NCI-H226 (cell line): ENCODE data around the gene SPTBN4.
"Not testable (repeated sequence)": the region's sequence is repeated elsewhere in the genome, so short reads cannot be mapped to it uniquely, and the experiment has no call there.

Experiments
- DNase-seq: peaks from one replicate; pipeline ENCODE4 v3.0.0-alpha.2; 2015

The SPTBN4 gene

GRCh38 chr19:40466985-40467734, at the start of gene SPTBN4:
SPTBN4 (plus strand) TSS chr19:40467001; CDS start chr19:40472622, 5,621 bp downstream.
- no peak for DNase-seq

GRCh38 chr19:40417643-40417981, 49.2 kb upstream of the SPTBN4 start:
- no peak for DNase-seq

GRCh38 chr19:40418040-40418439, 48.8 kb upstream of the SPTBN4 start:
- DNase-seq: no peak

- DNase-seq: no peak
Measured at GRCh38 chr19:40419066-40419612, 47.7 kb upstream of the SPTBN4 start.

- DNase-seq: no peak
Measured at GRCh38 chr19:40419780-40420179, 47.0 kb upstream of the SPTBN4 start.

- DNase-seq: no peak
Measured at GRCh38 chr19:40420451-40420765, 46.4 kb upstream of the SPTBN4 start.

- DNase-seq: peak; percentile 91
Measured at GRCh38 chr19:40420766-40421765, 45.7 kb upstream of the SPTBN4 start.

GRCh38 chr19:40421993-40422747, 44.6 kb upstream of the SPTBN4 start:
- DNase-seq: no peak

GRCh38 chr19:40422748-40423566, 43.8 kb upstream of the SPTBN4 start:
- no peak for DNase-seq

GRCh38 chr19:40423938-40424337, 42.9 kb upstream of the SPTBN4 start:
- no peak for DNase-seq

- DNase-seq: no peak
Measured at GRCh38 chr19:40424637-40425449, 42.0 kb upstream of the SPTBN4 start.

- peak; percentile 99 for DNase-seq
Measured at GRCh38 chr19:40425450-40426287, 41.1 kb upstream of the SPTBN4 start, which contains the start of gene SERTAD1. SERTAD1 (minus strand) TSS chr19:40425992; CDS start chr19:40423546, 2,446 bp downstream.

- DNase-seq: not testable (repeated sequence)
Measured at GRCh38 chr19:40428197-40428596, 38.6 kb upstream of the SPTBN4 start.

GRCh38 chr19:40430242-40430641, 36.6 kb upstream of the SPTBN4 start:
- DNase-seq: not testable (repeated sequence)

- DNase-seq: no peak
Measured at GRCh38 chr19:40431698-40432097, 35.1 kb upstream of the SPTBN4 start.

- DNase-seq: not testable (repeated sequence)
Measured at GRCh38 chr19:40432760-40433159, 34.0 kb upstream of the SPTBN4 start.

- peak; percentile 89 for DNase-seq
Measured at GRCh38 chr19:40433391-40434216, 33.2 kb upstream of the SPTBN4 start.

- no peak for DNase-seq
Measured at GRCh38 chr19:40438284-40438683, 28.5 kb upstream of the SPTBN4 start.

- DNase-seq: no peak
Measured at GRCh38 chr19:40441719-40442253, 25.0 kb upstream of the SPTBN4 start.
